Neural crest cell (in vitro differentiated cells): ENCODE results near the gene ENKD1. TPM values are rescaled to one million over a fixed set of nuclear protein-coding genes. Genes with fewer than 3 reads are reported as not detected.

Source experiments
- DNase-seq: peaks from one replicate; pipeline ENCODE4 v3.0.0; 2021; ENCODE audit warnings: low read depth, mixed read lengths, low spot score
- H3K27ac Mint-ChIP-seq: one replicate; pipeline ENCODE4 v1.8.0; 2021; ENCODE audit warnings: mild to moderate bottlenecking, mixed read lengths; ENCODE audit not compliant: unreplicated experiment
- H3K27me3 Mint-ChIP-seq: 2 replicates; pipeline ENCODE4 v1.8.0; 2021; ENCODE audit warnings: low read depth, mild to moderate bottlenecking, mixed read lengths
- H3K36me3 Mint-ChIP-seq: 2 replicates; pipeline ENCODE4 v1.8.0; 2021; ENCODE audit warnings: low read depth, mild to moderate bottlenecking, mixed read lengths
- H3K4me1 Mint-ChIP-seq: 2 replicates; pipeline ENCODE4 v1.8.0; 2021; ENCODE audit warnings: mixed read lengths
- H3K4me3 Mint-ChIP-seq: one replicate; pipeline ENCODE4 v1.8.0; 2021; ENCODE audit warnings: mild to moderate bottlenecking, mixed read lengths
- H3K9me3 Mint-ChIP-seq: 2 replicates; pipeline ENCODE4 v1.8.0; 2021; ENCODE audit warnings: mixed read lengths
- total RNA-seq: library from RNA; stranded (reverse); gene quantifications from 2 replicates; pipeline ENCODE4 v1.2.1, GENCODE V29; 2021
- TF ChIP-seq, protein P1 (sequence below): fragments of 200-600 bp; sonication (generic); conservative IDR thresholded peaks from 2 replicates; pipeline ENCODE4 v1.5.0; 2021; ENCODE audit warnings: antibody characterized with exemption, mild to moderate bottlenecking

The ENKD1 gene
- total RNA-seq, 1 donor from 2014 or later, result 23.3 TPM

DNA sequence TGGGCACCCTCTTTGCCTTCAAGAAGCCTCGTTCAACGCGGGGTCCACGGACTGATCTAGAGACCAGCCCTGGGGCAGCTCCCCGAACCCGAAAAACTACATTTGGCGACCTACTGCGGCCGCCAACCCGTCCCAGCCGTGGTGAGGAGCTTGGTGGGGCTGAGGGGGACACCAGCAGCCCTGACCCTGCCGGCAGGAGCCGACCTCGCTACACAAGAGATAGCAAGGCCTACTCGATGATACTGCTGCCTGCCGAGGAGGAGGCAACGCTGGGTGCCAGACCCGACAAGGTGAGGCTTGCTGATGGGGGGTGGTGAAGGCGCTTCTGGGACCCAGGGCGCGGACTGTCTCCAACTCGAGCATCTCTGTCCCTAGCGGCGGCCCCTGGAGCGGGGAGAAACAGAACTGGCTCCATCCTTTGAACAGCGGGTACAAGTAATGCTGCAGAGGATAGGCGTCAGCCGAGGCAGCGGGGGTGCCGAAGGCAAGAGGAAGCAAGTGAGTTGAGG lies 12.1 kb downstream of the ENKD1 start:
- no peak overlapping the region for H3K27ac Mint-ChIP-seq
- H3K4me1 Mint-ChIP-seq, result peaks cover 22% of the 10 kb centered on the region
- H3K9me3 Mint-ChIP-seq, result no peaks in the 10 kb centered on the region
- H3K4me3 Mint-ChIP-seq, result peak overlapping the region; percentile 41
- H3K36me3 Mint-ChIP-seq, result no peaks in the 10 kb centered on the region
- H3K27me3 Mint-ChIP-seq, result peaks cover 54% of the 10 kb centered on the region
- DNase-seq, result no peak
- TF ChIP-seq, protein P1, sequence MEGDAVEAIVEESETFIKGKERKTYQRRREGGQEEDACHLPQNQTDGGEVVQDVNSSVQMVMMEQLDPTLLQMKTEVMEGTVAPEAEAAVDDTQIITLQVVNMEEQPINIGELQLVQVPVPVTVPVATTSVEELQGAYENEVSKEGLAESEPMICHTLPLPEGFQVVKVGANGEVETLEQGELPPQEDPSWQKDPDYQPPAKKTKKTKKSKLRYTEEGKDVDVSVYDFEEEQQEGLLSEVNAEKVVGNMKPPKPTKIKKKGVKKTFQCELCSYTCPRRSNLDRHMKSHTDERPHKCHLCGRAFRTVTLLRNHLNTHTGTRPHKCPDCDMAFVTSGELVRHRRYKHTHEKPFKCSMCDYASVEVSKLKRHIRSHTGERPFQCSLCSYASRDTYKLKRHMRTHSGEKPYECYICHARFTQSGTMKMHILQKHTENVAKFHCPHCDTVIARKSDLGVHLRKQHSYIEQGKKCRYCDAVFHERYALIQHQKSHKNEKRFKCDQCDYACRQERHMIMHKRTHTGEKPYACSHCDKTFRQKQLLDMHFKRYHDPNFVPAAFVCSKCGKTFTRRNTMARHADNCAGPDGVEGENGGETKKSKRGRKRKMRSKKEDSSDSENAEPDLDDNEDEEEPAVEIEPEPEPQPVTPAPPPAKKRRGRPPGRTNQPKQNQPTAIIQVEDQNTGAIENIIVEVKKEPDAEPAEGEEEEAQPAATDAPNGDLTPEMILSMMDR, result no peak

DNA sequence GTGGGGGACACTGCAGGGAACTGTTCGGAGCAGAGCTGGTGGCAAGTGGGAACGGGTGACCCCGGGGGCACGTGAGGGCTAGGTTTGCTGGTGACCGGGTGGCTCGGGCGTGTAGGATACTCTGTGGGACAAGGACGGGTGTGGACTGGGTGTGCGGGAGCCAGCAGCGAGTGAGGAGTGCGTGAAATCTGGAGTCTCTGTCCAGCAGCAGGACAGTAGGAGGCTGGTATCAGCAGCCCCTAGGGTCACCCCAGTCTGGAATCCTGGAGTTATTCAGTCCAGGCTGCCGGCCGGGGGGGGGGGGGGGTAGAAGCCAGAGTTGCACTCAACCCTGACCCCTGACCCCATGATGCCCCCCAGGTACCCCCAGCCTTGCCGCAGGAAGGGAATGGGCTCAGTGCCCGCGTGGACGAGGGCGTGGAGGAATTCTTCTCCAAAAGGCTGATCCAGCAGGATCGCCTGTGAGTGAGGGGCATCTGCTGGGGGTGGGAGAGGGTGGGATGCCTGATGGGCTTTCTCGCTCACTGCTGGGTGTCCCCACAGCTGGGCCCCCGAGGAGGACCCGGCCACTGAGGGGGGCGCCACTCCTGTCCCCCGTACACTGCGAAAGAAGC lies 12.7 kb downstream of the ENKD1 start:
- Mint-ChIP-seq H3K4me1 (peaks cover 22% of the 10 kb centered on the region), H3K4me3 (peak overlapping the region; percentile 84), H3K27me3 (peaks cover 57% of the 10 kb centered on the region), H3K27ac (no peak overlapping the region), H3K9me3 (no peaks in the 10 kb centered on the region), H3K36me3 (no peaks in the 10 kb centered on the region)
- DNase-seq, result no peak
- TF ChIP-seq, protein P1, result no peak

DNA sequence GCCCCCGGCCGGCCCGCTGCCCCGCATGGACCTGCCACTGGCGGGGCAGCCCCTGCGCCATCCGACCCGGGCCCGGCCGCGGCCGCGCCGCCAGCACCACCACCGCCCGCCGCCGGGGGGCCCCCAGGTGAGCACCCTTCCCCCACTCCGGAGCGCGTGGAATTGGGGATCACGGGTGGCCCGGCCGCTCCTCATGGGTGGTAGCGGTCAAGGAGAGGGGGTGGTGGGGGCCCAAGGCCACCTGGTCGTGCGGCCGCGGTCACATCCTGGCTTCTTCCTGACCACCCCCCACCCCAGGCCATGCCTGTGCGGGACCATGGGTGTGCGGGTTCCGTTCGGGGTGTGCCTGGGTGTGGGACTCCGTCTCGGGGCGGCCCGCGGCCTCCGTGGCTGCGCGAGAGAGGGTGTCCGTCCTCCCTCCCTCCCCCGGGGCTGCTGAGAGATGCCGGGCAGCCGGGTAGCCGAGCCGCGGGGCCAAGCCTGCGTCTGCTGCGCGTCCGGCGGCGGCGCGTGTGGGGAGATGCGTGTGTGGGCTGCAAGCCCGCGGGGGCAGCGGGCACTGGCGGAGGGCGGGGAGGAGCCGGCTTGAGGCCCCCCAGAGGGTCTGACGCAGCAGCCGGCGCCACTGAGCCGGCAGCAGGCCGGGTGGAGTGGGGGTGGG lies 13.3 kb downstream of the ENKD1 start:
- no peaks in the 10 kb centered on the region for H3K36me3 Mint-ChIP-seq
- TF ChIP-seq, protein P1, result peak; percentile 62
- peaks cover 57% of the 10 kb centered on the region for H3K27me3 Mint-ChIP-seq

DNA sequence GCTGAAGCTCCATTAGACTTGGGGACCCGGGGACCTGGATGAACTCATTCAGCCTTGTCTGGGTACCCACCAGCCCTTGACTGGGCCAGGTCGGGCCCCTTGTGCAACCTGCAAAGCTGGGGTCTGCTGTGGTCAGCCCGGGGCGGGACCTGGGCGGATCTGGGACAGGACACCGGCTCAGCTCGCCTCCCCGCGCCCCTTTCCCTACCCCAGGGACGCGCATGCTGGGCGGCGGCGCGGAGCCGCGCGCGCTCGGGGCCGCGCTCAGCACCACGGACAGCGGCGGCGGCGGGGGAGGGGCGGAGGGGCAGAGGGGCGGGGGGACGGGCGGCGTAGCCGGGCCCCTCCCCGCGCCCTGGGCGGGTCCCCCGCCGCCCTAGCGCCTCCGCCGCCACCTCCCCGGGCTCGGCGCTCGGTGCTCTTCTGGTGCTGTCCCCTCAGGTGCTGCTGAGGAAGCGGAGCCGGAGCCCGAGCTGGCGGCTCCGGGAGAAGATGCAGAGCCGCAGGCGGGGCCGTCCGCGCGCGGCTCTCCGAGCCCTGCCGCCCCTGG lies 13.9 kb downstream of the ENKD1 start:
- Mint-ChIP-seq H3K4me3 (no peak overlapping the region), H3K36me3 (no peaks in the 10 kb centered on the region), H3K4me1 (peaks cover 22% of the 10 kb centered on the region), H3K9me3 (no peaks in the 10 kb centered on the region), H3K27me3 (peaks cover 57% of the 10 kb centered on the region), H3K27ac (no peak overlapping the region)
- TF ChIP-seq, protein P1, result no peak
- DNase-seq, result no peak

More for the DNA sequence above, 13.3 kb downstream of the ENKD1 start:
- Mint-ChIP-seq H3K27ac (no peak overlapping the region), H3K9me3 (no peaks in the 10 kb centered on the region), H3K4me1 (peaks cover 22% of the 10 kb centered on the region), H3K4me3 (peak overlapping the region; percentile 84)
- no peak for DNase-seq

DNA sequence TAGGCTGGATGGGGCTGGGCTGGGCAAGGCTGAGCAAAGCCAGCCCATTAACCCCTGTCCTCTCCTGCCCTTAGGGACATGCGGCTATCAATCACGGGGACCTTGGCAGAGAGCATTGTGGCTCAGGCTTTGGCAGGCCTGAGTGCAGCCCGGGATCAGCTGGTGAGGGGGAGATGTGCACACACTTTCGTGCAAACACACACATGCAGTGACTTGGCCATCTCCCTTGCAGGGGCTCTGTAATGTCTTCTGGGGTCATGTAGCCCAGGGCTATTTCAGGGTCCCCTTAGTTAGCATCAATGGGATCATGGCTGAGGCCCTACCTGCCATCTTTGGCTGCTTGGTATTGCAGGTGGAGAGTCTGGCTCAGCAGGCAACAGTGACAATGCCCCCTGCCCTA lies 14.7 kb downstream of the ENKD1 start:
- Mint-ChIP-seq H3K36me3 (no peaks in the 10 kb centered on the region), H3K9me3 (no peaks in the 10 kb centered on the region), H3K27me3 (peaks cover 57% of the 10 kb centered on the region), H3K4me1 (peaks cover 22% of the 10 kb centered on the region), H3K4me3 (peak overlapping the region; percentile 88), H3K27ac (no peak overlapping the region)
- DNase-seq, result no peak
- TF ChIP-seq, protein P1, result no peak
